Measurements from ENCODE around the gene MRPL58.

- TF ChIP-seq CTCF (conservative IDR thresholded peaks at IDR 0.05; ENCODE audit: low read length) (no peak), EZH2phosphoT487 (IDR thresholded peaks at IDR 0.05; ENCODE audit: borderline replicate concordance) (no peak)
Measured at GRCh38 chr17:75064867-75065561, 52.5 kb downstream of the MRPL58 start.
